ENCODE results near the gene CACNA2D1. TPM values are rescaled to one million over a fixed set of nuclear protein-coding genes. Genes with fewer than 3 reads are reported as not detected.

CACNA2D1 gene
- total RNA-seq, 1 experiment from 2014 or later = 36.2 TPM

DNA sequence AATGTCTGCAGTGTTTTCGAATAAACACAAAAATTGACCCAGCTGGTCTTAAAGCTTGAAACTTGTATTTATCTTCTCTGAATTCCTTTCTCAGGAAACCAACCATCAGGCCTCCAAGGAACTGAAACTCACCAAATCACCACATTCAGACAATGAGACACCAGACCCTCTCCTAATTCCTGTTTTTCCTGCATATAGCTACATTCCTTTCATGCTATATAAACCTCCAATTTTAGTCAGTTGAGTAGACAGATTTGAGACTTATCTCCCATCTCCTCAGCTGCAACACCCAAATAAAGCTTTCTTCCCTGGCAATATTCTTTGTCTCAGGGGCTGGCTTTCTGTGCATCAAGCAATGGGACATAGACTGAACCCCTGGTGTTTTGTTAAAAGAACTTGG lies 317.0 kb downstream of the CACNA2D1 start:
- no peaks in the 10 kb centered on the region for H3K79me1 ChIP-seq (ENCODE audit: insufficient read depth, low read depth, low read length, poor library complexity, severe bottlenecking)
- no peak overlapping the region for H3K18ac ChIP-seq (ENCODE audit: insufficient read length, low read depth, low read length)
- H4K5ac ChIP-seq (ENCODE audit: insufficient read length, low read depth, low read length) = no peak overlapping the region
- H3K79me2 ChIP-seq (ENCODE audit: insufficient read depth, low read length) = no peaks in the 10 kb centered on the region
- H2AK5ac ChIP-seq (ENCODE audit: insufficient read length, low read length) = no peak overlapping the region
- peaks cover 12 to 17% of the 10 kb centered on the region in 2 experiments for H3K4me1 Mint-ChIP-seq
- H3K14ac ChIP-seq (ENCODE audit: insufficient read depth, low read length) = no peak overlapping the region
- H2BK120ac ChIP-seq (ENCODE audit: low read depth, low read length, poor library complexity, severe bottlenecking) = no peak overlapping the region
- no peak overlapping the region for H3K27ac ChIP-seq (ENCODE audit: insufficient read length, low read depth, low read length)
- no peak overlapping the region for H3K9ac ChIP-seq (ENCODE audit: extremely low read depth, insufficient read length, low read length)
- no peaks in the 10 kb centered on the region for H3K9me3 ChIP-seq (ENCODE audit: control insufficient read depth, low read depth, low read length)
- whole genome bisulfite sequencing (ENCODE audit: extremely low coverage, insufficient read length, low lambda C conversion rate) = no CpG with 5 or more reads among the region's 1 CpG
- no peak overlapping the region for H4K91ac ChIP-seq (ENCODE audit: insufficient read length, low read depth, low read length)
- no peak overlapping the region for H3K56ac ChIP-seq (ENCODE audit: insufficient read length, low read depth, low read length)
- H3K23me2 ChIP-seq (ENCODE audit: insufficient read length, low read depth, low read length, poor library complexity, severe bottlenecking) = no peaks in the 10 kb centered on the region
- H2BK12ac ChIP-seq (ENCODE audit: insufficient read length, low read depth, low read length) = no peak overlapping the region
- no peak for DNase-seq
- no peak overlapping the region for H3K27ac Mint-ChIP-seq
- peaks cover 12 to 17% of the 10 kb centered on the region in 2 experiments; a peak in 4 of 5 replicates for H3K9me3 Mint-ChIP-seq
- no peak overlapping the region for H2BK20ac ChIP-seq (ENCODE audit: low read depth, low read length, poor library complexity, severe bottlenecking)
- H3K4ac ChIP-seq (ENCODE audit: low read depth, low read length) = no peak overlapping the region
- H3K36me3 Mint-ChIP-seq (ENCODE audit: insufficient read depth in 1 of 3, low read depth in 3 of 3) = peaks cover 17 to 22% (median 18%) of the 10 kb centered on the region in 3 experiments
- no peak overlapping the region for H4K8ac ChIP-seq (replicated peaks; ENCODE audit: insufficient read length, low read depth, low read length)
- no peaks in the 10 kb centered on the region for H3K4me1 ChIP-seq (ENCODE audit: insufficient read depth, low read length)
- no peak overlapping the region for H3K4me3 Mint-ChIP-seq
- no peak overlapping the region for H3T11ph ChIP-seq (ENCODE audit: low read length)
- no peak overlapping the region for H2BK15ac ChIP-seq (ENCODE audit: low read depth, low read length)
- no peaks in the 10 kb centered on the region for H3K27me3 Mint-ChIP-seq (ENCODE audit: low read depth)
- no peaks in the 10 kb centered on the region for H4K20me1 ChIP-seq (ENCODE audit: control insufficient read depth, insufficient read depth, insufficient read length)
- no peaks in the 10 kb centered on the region for H3K27me3 ChIP-seq (ENCODE audit: insufficient read depth, low read length)
- H2BK5ac ChIP-seq (ENCODE audit: insufficient read length, low read length) = no peak overlapping the region
- no peak overlapping the region for H2AFZ ChIP-seq (ENCODE audit: low read length)
- TF ChIP-seq, protein P1, sequence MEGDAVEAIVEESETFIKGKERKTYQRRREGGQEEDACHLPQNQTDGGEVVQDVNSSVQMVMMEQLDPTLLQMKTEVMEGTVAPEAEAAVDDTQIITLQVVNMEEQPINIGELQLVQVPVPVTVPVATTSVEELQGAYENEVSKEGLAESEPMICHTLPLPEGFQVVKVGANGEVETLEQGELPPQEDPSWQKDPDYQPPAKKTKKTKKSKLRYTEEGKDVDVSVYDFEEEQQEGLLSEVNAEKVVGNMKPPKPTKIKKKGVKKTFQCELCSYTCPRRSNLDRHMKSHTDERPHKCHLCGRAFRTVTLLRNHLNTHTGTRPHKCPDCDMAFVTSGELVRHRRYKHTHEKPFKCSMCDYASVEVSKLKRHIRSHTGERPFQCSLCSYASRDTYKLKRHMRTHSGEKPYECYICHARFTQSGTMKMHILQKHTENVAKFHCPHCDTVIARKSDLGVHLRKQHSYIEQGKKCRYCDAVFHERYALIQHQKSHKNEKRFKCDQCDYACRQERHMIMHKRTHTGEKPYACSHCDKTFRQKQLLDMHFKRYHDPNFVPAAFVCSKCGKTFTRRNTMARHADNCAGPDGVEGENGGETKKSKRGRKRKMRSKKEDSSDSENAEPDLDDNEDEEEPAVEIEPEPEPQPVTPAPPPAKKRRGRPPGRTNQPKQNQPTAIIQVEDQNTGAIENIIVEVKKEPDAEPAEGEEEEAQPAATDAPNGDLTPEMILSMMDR (conservative IDR thresholded peaks at IDR 0.05) = no peak
- no peak overlapping the region for H3K4me2 ChIP-seq (ENCODE audit: insufficient read depth, insufficient read length, low read length)
- H3K23ac ChIP-seq (ENCODE audit: insufficient read length, low read depth, low read length) = no peak overlapping the region
